Activated T-cell treated with anti-CD3 and anti-CD28 coated beads, Interleukin-2, amount 50 U/mL, for 4 hours (primary cell): ENCODE results near the gene GNAQ. TPM values are rescaled to one million over a fixed set of nuclear protein-coding genes. Genes with fewer than 3 reads are reported as not detected.

Experiments
- ATAC-seq, 2 donors: fragments of 200-7000 bp; cut with Tn5 transposase; one replicate each; pipeline ENCODE4 v1.10.0; 2021
- DNase-seq: peaks from one replicate; pipeline ENCODE4 v3.0.0-alpha.2; 2020
- H3K27me3 Mint-ChIP-seq: one replicate; pipeline ENCODE4 v1.8.0; 2021; ENCODE audit warnings: low read depth, mixed read lengths
- H3K36me3 Mint-ChIP-seq: one replicate; pipeline ENCODE4 v1.8.0; 2022; ENCODE audit warnings: mixed read lengths; ENCODE audit not compliant: insufficient read depth
- H3K4me1 Mint-ChIP-seq: one replicate; pipeline ENCODE4 v1.8.0; 2021; ENCODE audit warnings: low read depth, mixed read lengths
- H3K4me3 Mint-ChIP-seq: one replicate; pipeline ENCODE4 v1.8.0; 2021; ENCODE audit warnings: mild to moderate bottlenecking, moderate library complexity, mixed read lengths
- H3K9me3 Mint-ChIP-seq: one replicate; pipeline ENCODE4 v1.8.0; 2021; ENCODE audit warnings: mixed read lengths
- total RNA-seq, 3 donors: library from RNA; stranded (reverse); gene quantifications; one replicate each; pipeline ENCODE4 v1.2.1, GENCODE V29; 2021

Gene GNAQ
- total RNA-seq, 3 donors from 2014 or later: 18.2 to 20.1 (median 18.9) TPM

- ATAC-seq: no peak
- Mint-ChIP-seq H3K4me3 (no peak overlapping the region), H3K27me3 (no peaks in the 10 kb centered on the region), H3K4me1 (no peaks in the 10 kb centered on the region), H3K36me3 (no peaks in the 10 kb centered on the region), H3K9me3 (no peaks in the 10 kb centered on the region)
- DNase-seq: no peak
Measured at GRCh38 chr9:77677397-77677796, 354.2 kb downstream of the GNAQ start.

GRCh38 chr9:77673941-77674791 is 357.4 kb downstream of the GNAQ start:
- no peaks in the 10 kb centered on the region for H3K36me3 Mint-ChIP-seq
- no peaks in the 10 kb centered on the region for H3K4me1 Mint-ChIP-seq
- ATAC-seq (no peak), DNase-seq (no peak)
- no peak overlapping the region for H3K4me3 Mint-ChIP-seq
- H3K9me3 Mint-ChIP-seq: no peaks in the 10 kb centered on the region
- H3K27me3 Mint-ChIP-seq: no peaks in the 10 kb centered on the region

DNA sequence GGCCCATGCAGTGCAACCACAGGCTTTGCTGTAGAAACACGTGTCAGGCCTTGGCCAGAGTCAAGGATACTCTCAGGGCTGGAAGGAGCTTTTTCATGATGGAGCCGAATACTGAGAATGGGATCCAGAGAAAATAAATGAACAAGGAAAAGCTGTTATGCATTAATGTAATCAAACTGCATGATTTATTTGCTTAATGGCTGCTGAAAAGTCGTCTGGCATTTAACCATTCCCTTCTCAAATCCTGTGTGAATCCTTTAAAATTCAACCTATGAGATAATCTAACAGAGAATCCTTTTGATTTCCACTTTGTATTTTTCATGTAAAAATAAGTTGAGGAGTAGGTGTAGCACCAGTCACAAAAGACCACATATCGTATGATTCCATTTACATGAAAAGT is 359.4 kb downstream of the GNAQ start:
- Mint-ChIP-seq H3K27me3 (no peaks in the 10 kb centered on the region), H3K36me3 (no peaks in the 10 kb centered on the region), H3K4me1 (no peaks in the 10 kb centered on the region), H3K9me3 (no peaks in the 10 kb centered on the region), H3K4me3 (no peak overlapping the region)
- DNase-seq (no peak), ATAC-seq (no peak)

GRCh38 chr9:77667151-77667550 is 364.5 kb downstream of the GNAQ start:
- no peaks in the 10 kb centered on the region for H3K9me3 Mint-ChIP-seq
- DNase-seq (no peak), ATAC-seq (no peak)
- no peak overlapping the region for H3K4me3 Mint-ChIP-seq
- H3K36me3 Mint-ChIP-seq: no peaks in the 10 kb centered on the region
- H3K27me3 Mint-ChIP-seq: peaks cover 6% of the 10 kb centered on the region
- no peaks in the 10 kb centered on the region for H3K4me1 Mint-ChIP-seq

Other genes starting within 250 kb of the GNAQ start
- gene CEP78, start 204.3 kb upstream of the GNAQ start, total RNA-seq: 10 to 100 TPM; 29.4 to 30.8 (median 29.6) TPM